ENCODE measurements around the gene JAKMIP1.

DNA sequence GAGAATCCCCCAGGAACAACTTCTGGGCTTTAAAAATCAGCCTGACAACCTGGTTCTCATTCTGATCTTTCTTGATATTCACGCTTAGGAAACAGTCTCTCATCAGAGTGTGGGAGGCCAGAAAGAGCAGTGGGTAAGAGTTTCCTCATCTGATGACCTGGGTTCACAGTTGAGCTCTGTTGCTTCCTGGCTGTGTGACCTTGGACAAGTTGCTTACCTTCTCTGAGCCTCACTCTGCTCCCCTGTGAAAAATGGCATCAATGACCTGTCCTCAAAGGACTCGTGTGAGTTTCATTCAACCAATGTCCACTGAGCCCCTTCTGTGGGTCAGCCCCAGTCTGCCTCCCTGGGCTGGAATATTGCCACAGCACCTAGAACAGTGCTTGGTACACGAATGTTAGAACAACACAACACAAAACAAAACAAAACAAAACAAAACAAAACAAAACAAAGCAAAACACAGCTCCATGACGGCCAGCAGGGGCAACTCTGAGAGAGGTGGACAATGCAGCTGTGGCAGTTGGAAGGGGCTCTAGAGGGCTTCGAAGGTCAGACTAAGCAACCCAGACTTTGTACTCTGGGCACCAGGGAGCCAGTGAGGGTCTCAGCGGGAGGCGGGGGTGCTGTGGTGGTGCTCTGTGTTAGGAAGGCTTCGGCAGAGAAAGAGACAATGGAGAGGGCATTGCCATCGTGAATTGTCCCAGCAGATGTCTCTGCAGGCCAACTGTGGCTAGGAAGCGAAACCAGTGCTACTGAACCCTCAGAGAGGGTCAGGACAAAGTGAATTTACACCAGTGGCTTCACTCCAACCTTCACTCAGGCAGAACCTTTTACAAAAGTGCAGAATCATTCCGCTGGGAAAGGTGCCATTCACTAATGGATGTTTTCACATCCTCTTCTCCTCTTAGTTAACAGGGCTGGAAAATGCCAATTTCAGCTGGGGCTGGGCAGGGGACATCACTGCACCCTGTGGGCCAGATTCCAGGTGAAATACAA lies 167.8 kb downstream of the JAKMIP1 start:
- TF ChIP-seq EZH2phosphoT487 (IDR thresholded peaks at IDR 0.05; ENCODE audit: insufficient read depth, low read depth) = no peak
- no peak for TF ChIP-seq EZH2 (IDR thresholded peaks at IDR 0.05; ENCODE audit: insufficient read depth, poor library complexity, severe bottlenecking)

Measured in GM23248 (cell line).